ENCODE measurements around the gene INIP.

Gene INIP

GRCh38 chr9:112743216-112743836 is 25.4 kb upstream of the INIP start:
- Histone ChIP-seq H4K20me1 (ENCODE audit: insufficient read depth, low read length) (no peaks in the 10 kb centered on the region), H3K4me3 (ENCODE audit: low read depth in 1 of 2, low read length in 2 of 2) (no peak overlapping the region), H3K9me3 (ENCODE audit: insufficient read depth, low read length, severe bottlenecking) (no peaks in the 10 kb centered on the region), H3K27ac (ENCODE audit: low read length) (no peak overlapping the region), H3K79me2 (ENCODE audit: insufficient read depth, low read length) (no peaks in the 10 kb centered on the region), H3K27me3 (ENCODE audit: insufficient read depth, low read length, poor library complexity) (no peaks in the 10 kb centered on the region), H3K4me2 (ENCODE audit: insufficient read depth, low read length) (no peak overlapping the region), H3K36me3 (ENCODE audit: insufficient read depth, low read length) (no peaks in the 10 kb centered on the region), H2AFZ (ENCODE audit: low read depth, low read length) (no peak overlapping the region), H3K4me1 (ENCODE audit: insufficient read depth, low read length) (no peaks in the 10 kb centered on the region), H3K9ac (ENCODE audit: low read depth, low read length) (no peak overlapping the region)
- DNase-seq (no peak), ATAC-seq (ENCODE audit: insufficient read depth, low read depth) (no peak)
- no peak for TF ChIP-seq EZH2 (IDR thresholded peaks at IDR 0.05; ENCODE audit: borderline replicate concordance, low read depth, low read length, severe bottlenecking)
- no peak for TF ChIP-seq CTCF (IDR thresholded peaks at IDR 0.05; ENCODE audit: borderline replicate concordance, extremely low read depth, low read length, poor library complexity, severe bottlenecking)

GRCh38 chr9:112734892-112735291 is 17.0 kb upstream of the INIP start:
- Histone ChIP-seq H3K4me1 (ENCODE audit: insufficient read depth, low read length) (no peaks in the 10 kb centered on the region), H3K79me2 (ENCODE audit: insufficient read depth, low read length) (no peaks in the 10 kb centered on the region), H3K4me3 (ENCODE audit: low read depth in 1 of 2, low read length in 2 of 2) (no peak overlapping the region), H4K20me1 (ENCODE audit: insufficient read depth, low read length) (no peaks in the 10 kb centered on the region), H2AFZ (ENCODE audit: low read depth, low read length) (no peak overlapping the region), H3K36me3 (ENCODE audit: insufficient read depth, low read length) (no peaks in the 10 kb centered on the region), H3K9ac (ENCODE audit: low read depth, low read length) (no peak overlapping the region), H3K27ac (ENCODE audit: low read length) (no peak overlapping the region), H3K9me3 (ENCODE audit: insufficient read depth, low read length, severe bottlenecking) (no peaks in the 10 kb centered on the region), H3K27me3 (ENCODE audit: insufficient read depth, low read length, poor library complexity) (no peaks in the 10 kb centered on the region), H3K4me2 (ENCODE audit: insufficient read depth, low read length) (no peak overlapping the region)
- TF ChIP-seq CTCF (IDR thresholded peaks at IDR 0.05; ENCODE audit: borderline replicate concordance, extremely low read depth, low read length, poor library complexity, severe bottlenecking), result no peak
- no peak for TF ChIP-seq EZH2 (IDR thresholded peaks at IDR 0.05; ENCODE audit: borderline replicate concordance, low read depth, low read length, severe bottlenecking)
- no peak for DNase-seq
- ATAC-seq (ENCODE audit: insufficient read depth, low read depth), result no peak

DNA sequence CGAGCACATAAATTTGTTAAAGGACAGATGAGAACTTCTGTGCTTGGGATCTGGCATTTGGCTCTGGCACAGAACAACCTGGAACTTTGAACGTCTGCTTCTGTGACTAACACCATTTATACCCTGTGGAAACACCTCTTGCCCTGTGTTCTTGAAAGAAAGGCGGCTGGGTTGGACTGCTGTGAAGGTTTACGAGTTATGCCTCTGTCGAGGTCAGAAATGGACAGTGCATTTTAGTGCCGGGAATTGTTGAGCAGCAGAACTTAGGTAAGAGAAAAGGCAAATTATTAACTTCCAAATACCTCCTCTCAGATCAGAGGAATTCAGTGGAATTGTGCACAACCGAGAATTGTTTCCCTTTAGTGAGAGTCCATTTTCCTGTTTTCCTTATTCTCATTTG is 14.1 kb upstream of the INIP start:
- ATAC-seq (ENCODE audit: insufficient read depth, low read depth), result no peak
- H3K4me2 ChIP-seq (ENCODE audit: insufficient read depth, low read length), result no peak overlapping the region
- no peak for DNase-seq
- no peak overlapping the region for H3K4me3 ChIP-seq (ENCODE audit: low read depth in 1 of 2, low read length in 2 of 2)
- H3K9ac ChIP-seq (ENCODE audit: low read depth, low read length), result no peak overlapping the region
- H4K20me1 ChIP-seq (ENCODE audit: insufficient read depth, low read length), result no peaks in the 10 kb centered on the region
- no peak overlapping the region for H3K27ac ChIP-seq (ENCODE audit: low read length)
- H3K4me1 ChIP-seq (ENCODE audit: insufficient read depth, low read length), result no peaks in the 10 kb centered on the region
- no peak for TF ChIP-seq CTCF (IDR thresholded peaks at IDR 0.05; ENCODE audit: borderline replicate concordance, extremely low read depth, low read length, poor library complexity, severe bottlenecking)
- no peak for TF ChIP-seq EZH2 (IDR thresholded peaks at IDR 0.05; ENCODE audit: borderline replicate concordance, low read depth, low read length, severe bottlenecking)
- no peaks in the 10 kb centered on the region for H3K79me2 ChIP-seq (ENCODE audit: insufficient read depth, low read length)
- H3K27me3 ChIP-seq (ENCODE audit: insufficient read depth, low read length, poor library complexity), result no peaks in the 10 kb centered on the region
- H2AFZ ChIP-seq (ENCODE audit: low read depth, low read length), result no peak overlapping the region; the same call in 1 of the 2 replicates
- no peaks in the 10 kb centered on the region for H3K36me3 ChIP-seq (ENCODE audit: insufficient read depth, low read length)
- no peaks in the 10 kb centered on the region for H3K9me3 ChIP-seq (ENCODE audit: insufficient read depth, low read length, severe bottlenecking)

Measured in DND-41 (cell line).